Measurements from ENCODE around the gene CLASP1. TPM values are rescaled to one million over a fixed set of nuclear protein-coding genes. Genes with fewer than 3 reads are reported as not detected.
A peak's percentile ranks its signal among the peaks of the same experiment; 100 is the strongest.

The CLASP1 gene
- total and polyA plus RNA-seq, 2 experiments from 2014 or later: 16.6 to 56.3 TPM

GRCh38 chr2:121471532-121472469 is 177.5 kb downstream of the CLASP1 start (continued):
- TF ChIP-seq CTCF (conservative IDR thresholded peaks at IDR 0.05; ENCODE audit: low read depth in 2 of 2) (no peak), CREB1 (CRISPR knock-in tag; IDR thresholded peaks at IDR 0.05; ENCODE audit: low read depth) (no peak), POLR2AphosphoS5 (IDR thresholded peaks at IDR 0.05; ENCODE audit: low read depth) (no peak)

- Histone ChIP-seq H3K27me3 (ENCODE audit: insufficient read depth) (no peaks in the 10 kb centered on the region), H3K36me3 (ENCODE audit: insufficient read depth) (no peaks in the 10 kb centered on the region), H2AFZ (no peak overlapping the region), H3K27ac (ENCODE audit: low read depth) (no peak overlapping the region), H3F3A (replicated peaks; ENCODE audit: low read depth) (no peaks in the 10 kb centered on the region), H3K4me2 (no peak overlapping the region), H3K4me1 (ENCODE audit: insufficient read depth) (peaks cover 18% of the 10 kb centered on the region), H3K4me3 (no peak overlapping the region), H4K20me1 (replicated peaks; ENCODE audit: insufficient read depth) (peaks cover 4% of the 10 kb centered on the region; the same call in 1 of the 2 replicates), H3K9me2 (ENCODE audit: insufficient read depth) (no peaks in the 10 kb centered on the region), H3K79me2 (replicated peaks; ENCODE audit: insufficient read depth) (peaks cover 16% of the 10 kb centered on the region; the same call in 1 of the 2 replicates)
- H3K27ac Mint-ChIP-seq: peak overlapping the region; percentile 89; the same call in 1 of the 2 replicates
- no peak for DNase-seq (ENCODE audit: low spot score)
- H3K4me1 Mint-ChIP-seq: peaks cover 24% of the 10 kb centered on the region
- H3K9me3 Mint-ChIP-seq: no peaks in the 10 kb centered on the region
- peaks cover 38% of the 10 kb centered on the region for H3K36me3 Mint-ChIP-seq (ENCODE audit: low read depth)
- no peak overlapping the region for H3K4me3 Mint-ChIP-seq
- H3K27me3 Mint-ChIP-seq (ENCODE audit: insufficient read depth, low read depth, poor library complexity): no peaks in the 10 kb centered on the region
- ATAC-seq: peak; percentile 44; the same call in 2 of the 3 replicates
- TF ChIP-seq POLR2AphosphoS5 (IDR thresholded peaks at IDR 0.05; ENCODE audit: low read depth) (no peak), ZNF331 (CRISPR knock-in tag; IDR thresholded peaks at IDR 0.05; ENCODE audit: low read depth) (no peak), CREB1 (CRISPR knock-in tag; IDR thresholded peaks at IDR 0.05; ENCODE audit: low read depth) (no peak), STAT1 (IDR thresholded peaks at IDR 0.05; ENCODE audit: unreplicated experiment) (no peak), ZNF114 (CRISPR knock-in tag; IDR thresholded peaks at IDR 0.05) (no peak), ZNF462 (CRISPR knock-in tag; IDR thresholded peaks at IDR 0.05) (no peak), ETS1 (IDR thresholded peaks at IDR 0.05) (no peak), EZH2phosphoT487 (IDR thresholded peaks at IDR 0.05; ENCODE audit: unreplicated experiment) (no peak), JUNB (IDR thresholded peaks at IDR 0.05; ENCODE audit: unreplicated experiment) (no peak), CTCF (conservative IDR thresholded peaks at IDR 0.05; ENCODE audit: low read depth in 2 of 2) (no peak), NANOG (IDR thresholded peaks at IDR 0.05; ENCODE audit: borderline replicate concordance) (no peak), EZH2 (IDR thresholded peaks at IDR 0.05; ENCODE audit: low read depth, unreplicated experiment) (no peak)
These were observed 178.3 kb downstream of the CLASP1 start for GRCh38 chr2:121470917-121471316.
